ENCODE measurements around the gene ADA. TPM values are rescaled to one million over a fixed set of nuclear protein-coding genes. Genes with fewer than 3 reads are reported as not detected.

ADA gene
- total and polyA plus RNA-seq, 2 of the 13 experiments (the other 11 are each of a cell fraction or from before 2014, with no cell fraction given): 2.5 to 11.3 TPM

GRCh38 chr20:44609006-44609515 is 42.4 kb downstream of the ADA start (continued):
- TF ChIP-seq ZBTB3 (CRISPR knock-in tag; IDR thresholded peaks at IDR 0.05; ENCODE audit: borderline replicate concordance, low read depth) (no peak), MEIS1 (CRISPR knock-in tag; IDR thresholded peaks at IDR 0.05; ENCODE audit: borderline replicate concordance) (no peak), ZGPAT (CRISPR knock-in tag; IDR thresholded peaks at IDR 0.05) (no peak), ZNF569 (CRISPR knock-in tag; IDR thresholded peaks at IDR 0.05; ENCODE audit: borderline replicate concordance) (0 out of 2 replicates have a peak, but pooled peaks have one; percentile 10), ZNF607 (CRISPR knock-in tag; IDR thresholded peaks at IDR 0.05; ENCODE audit: borderline replicate concordance) (no peak), BCL6 (CRISPR knock-in tag; IDR thresholded peaks at IDR 0.05) (0 out of 2 replicates have a peak, but pooled peaks have one; percentile 7), AFF4 (CRISPR knock-in tag; IDR thresholded peaks at IDR 0.05) (no peak), DR1 (CRISPR knock-in tag; IDR thresholded peaks at IDR 0.05) (no peak), ZNF713 (CRISPR knock-in tag; IDR thresholded peaks at IDR 0.05) (no peak), ZNF451 (CRISPR knock-in tag; IDR thresholded peaks at IDR 0.05) (peak; percentile 18; the same call in 1 of the 2 replicates), ZMAT5 (CRISPR knock-in tag; IDR thresholded peaks at IDR 0.05; ENCODE audit: borderline replicate concordance, low read depth) (no peak), NR2C2 (CRISPR knock-in tag; IDR thresholded peaks at IDR 0.05; ENCODE audit: borderline replicate concordance) (no peak), ZZZ3 (CRISPR knock-in tag; IDR thresholded peaks at IDR 0.05; ENCODE audit: borderline replicate concordance) (no peak), IRF1 (CRISPR knock-in tag; IDR thresholded peaks at IDR 0.05; ENCODE audit: low read depth) (0 out of 2 replicates have a peak, but pooled peaks have one; percentile 16), ZNF292 (CRISPR knock-in tag; IDR thresholded peaks at IDR 0.05; ENCODE audit: borderline replicate concordance, low read depth) (peak; percentile 29; the same call in 1 of the 2 replicates), MXD1 (CRISPR knock-in tag; IDR thresholded peaks at IDR 0.05) (no peak)
- TF ChIP-seq, protein P1, sequence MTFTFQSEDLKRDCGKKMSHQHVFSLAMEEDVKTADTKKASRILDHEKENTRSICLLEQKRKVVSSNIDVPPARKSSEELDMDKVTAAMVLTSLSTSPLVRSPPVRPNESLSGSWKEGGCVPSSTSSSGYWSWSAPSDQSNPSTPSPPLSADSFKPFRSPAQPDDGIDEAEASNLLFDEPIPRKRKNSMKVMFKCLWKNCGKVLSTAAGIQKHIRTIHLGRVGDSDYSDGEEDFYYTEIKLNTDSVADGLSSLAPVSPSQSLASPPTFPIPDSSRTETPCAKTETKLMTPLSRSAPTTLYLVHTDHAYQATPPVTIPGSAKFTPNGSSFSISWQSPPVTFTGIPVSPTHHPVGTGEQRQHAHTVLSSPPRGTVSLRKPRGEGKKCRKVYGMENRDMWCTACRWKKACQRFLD (CRISPR knock-in tag; IDR thresholded peaks at IDR 0.05; ENCODE audit: borderline replicate concordance): no peak
- TF ChIP-seq, protein P2, sequence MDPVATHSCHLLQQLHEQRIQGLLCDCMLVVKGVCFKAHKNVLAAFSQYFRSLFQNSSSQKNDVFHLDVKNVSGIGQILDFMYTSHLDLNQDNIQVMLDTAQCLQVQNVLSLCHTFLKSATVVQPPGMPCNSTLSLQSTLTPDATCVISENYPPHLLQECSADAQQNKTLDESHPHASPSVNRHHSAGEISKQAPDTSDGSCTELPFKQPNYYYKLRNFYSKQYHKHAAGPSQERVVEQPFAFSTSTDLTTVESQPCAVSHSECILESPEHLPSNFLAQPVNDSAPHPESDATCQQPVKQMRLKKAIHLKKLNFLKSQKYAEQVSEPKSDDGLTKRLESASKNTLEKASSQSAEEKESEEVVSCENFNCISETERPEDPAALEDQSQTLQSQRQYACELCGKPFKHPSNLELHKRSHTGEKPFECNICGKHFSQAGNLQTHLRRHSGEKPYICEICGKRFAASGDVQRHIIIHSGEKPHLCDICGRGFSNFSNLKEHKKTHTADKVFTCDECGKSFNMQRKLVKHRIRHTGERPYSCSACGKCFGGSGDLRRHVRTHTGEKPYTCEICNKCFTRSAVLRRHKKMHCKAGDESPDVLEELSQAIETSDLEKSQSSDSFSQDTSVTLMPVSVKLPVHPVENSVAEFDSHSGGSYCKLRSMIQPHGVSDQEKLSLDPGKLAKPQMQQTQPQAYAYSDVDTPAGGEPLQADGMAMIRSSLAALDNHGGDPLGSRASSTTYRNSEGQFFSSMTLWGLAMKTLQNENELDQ (CRISPR knock-in tag; IDR thresholded peaks at IDR 0.05; ENCODE audit: borderline replicate concordance): no peak

Data from HepG2 (cell line).